ELF-1 (cell line): ENCODE measurements around the gene SYNGR3.
"Not testable (repeated sequence)": the region's sequence is repeated elsewhere in the genome, so short reads cannot be mapped to it uniquely, and the experiment has no call there.

Source experiments
- DNase-seq: peaks from one replicate; pipeline ENCODE4 v3.0.0-alpha.2; 2016; ENCODE audit warnings: low read depth, low spot score

Gene SYNGR3

DNA sequence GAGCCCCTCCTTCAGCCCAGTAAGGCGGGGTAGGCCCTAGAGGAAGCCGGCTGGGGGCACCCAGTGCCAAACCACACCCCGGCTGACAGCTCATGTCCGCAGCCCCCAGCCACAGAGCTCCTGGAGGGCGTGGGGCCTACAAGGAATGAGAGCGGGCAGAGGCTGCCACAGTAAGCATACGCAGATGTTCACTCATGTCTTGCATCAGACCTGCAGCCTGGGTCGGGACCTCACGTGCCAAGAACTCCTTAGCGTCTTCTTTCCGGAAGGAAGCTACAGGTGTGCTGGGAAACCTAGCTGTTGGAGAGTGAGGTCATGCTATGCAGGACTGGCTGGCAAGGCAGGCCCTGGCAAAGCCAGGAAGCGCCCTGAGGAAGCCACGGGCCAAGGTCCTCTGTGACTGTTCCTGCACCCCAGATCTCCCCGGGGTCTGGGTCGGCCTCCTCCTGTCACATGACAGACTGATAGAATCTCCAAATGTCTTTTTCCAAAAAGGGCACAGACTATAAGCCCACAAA, 18.3 kb downstream of the SYNGR3 start:
- DNase-seq, result no peak

DNA sequence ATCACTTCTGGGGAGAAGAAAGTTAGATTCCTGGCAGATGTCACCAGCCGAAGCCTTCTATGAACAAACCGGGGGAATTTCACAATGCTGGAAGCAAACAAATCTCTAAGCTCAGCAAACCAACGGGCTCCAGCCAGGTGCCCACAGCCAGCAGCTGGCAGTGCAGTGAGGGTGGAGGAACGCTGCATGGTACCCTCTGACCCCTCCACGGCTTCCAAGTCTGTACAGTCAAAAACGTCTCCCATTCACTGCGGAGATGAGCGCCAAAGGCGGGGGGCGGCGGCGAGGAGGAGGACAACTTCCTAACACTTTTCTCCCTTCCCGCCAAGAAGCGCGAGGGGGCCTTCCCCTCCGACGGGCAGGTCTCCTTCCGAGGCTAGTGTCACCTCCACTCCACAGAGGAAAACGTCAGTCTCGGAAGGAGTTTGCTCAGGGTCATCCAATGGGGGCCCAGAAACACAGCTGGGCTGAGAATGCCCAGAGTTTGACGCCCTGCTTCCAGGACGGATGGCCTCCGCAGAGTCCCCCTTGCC, 18.9 kb downstream of the SYNGR3 start:
- no peak for DNase-seq

DNA sequence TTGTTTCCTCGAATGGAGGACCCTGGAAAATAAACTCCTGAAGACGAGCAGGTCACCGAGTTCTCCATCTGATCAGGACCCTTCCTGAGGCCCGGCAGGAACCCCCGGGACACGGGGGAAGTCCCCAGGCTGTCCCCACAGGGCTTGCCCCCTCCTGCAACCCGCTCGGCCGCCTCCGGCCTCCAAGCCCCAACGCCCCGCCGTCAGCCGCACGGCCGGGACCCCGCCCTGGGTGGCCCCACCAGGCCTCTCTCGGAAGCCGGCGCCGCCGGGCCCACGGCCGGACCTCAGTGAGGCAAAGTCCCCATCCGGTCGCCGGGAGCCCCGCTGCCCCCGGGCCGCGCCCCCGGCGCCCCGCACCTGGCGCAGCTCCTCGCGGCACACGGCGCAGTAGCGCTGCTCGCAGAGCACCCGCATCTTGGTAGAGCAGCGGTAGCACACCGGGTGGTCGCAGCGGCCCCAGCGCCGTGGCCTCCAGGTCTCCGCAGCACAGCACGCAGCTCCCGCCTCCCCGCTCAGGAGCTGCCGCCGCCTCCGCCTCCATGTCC, 19.5 kb downstream of the SYNGR3 start:
- DNase-seq, result no peak

DNA sequence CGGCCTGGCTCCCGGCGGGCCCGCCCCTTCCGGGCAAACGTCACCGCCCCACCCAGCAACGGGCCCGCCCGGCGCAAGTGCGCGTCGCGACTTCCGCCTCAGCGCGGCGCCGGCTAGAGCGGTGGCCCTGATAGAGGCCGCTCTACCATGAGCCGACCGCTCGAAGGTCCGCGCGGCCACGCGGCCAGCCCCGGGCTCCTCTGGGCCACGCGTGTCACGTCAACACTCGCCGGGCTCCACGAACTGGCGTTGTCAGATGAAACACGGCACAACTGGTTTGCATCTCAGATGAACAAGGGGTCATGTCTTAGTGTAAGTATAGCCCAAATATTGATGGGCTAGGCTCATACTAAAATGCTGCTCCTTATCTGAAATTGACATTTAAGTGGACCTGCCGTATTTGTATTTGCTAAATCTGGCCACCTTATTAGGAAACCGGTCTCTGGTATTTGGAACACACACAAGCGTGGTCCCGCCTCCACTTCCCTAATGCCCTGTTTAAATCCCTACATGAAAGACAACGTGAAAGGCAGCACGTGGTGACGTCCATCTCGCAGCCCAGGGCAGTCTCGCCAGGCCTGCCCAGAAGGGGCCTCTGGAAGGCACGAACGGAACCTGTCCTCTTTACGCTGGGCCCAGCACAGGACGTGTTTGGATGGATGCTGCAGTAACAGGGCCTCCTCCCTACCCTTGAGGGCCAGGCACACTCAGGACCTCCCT, 20.2 kb downstream of the SYNGR3 start, which contains the start of gene ZNF598:
ZNF598 (minus strand) TSS at position 31 of the 720 bp plus-strand sequence.
- DNase-seq, result peak; percentile 81

DNA sequence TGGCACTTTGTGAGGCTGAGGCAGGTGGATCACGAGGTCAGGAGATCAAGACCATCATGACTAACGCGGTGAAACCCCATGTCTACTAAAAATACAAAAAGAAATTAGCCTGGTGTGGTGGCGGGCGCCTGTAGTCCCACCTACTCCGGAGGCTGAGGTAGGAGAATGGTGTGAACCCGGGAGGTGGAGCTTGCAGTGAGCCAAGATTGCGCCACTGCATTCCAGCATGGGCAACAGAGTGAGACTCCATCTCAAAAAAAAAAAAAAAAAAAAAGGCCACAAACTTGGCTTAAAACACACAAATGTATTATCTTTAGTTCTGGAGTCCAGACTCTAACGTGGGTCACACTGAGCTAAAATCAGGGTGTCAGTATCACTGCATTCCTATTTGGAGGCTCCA, 22.0 kb downstream of the SYNGR3 start:
- DNase-seq, result not testable (repeated sequence)

DNA sequence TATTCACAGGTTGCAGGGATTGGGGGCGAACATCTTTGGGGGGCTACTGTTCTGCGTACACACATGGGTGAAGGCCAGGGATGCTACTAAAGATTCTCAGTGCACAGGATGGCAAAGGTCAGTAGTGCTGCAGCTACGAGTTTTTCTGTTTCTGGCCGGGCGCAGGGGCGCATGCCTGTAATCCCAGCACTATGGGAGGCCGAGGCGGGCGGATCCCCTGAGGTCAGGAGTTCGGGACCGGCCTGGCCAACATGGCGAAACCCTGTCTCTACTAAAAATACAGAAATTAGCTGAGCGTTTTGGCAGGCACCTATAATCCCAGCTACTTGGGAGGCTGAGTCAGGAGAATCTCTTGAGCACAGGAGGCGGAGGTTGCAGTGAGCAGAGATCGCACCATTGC, 23.8 kb downstream of the SYNGR3 start:
- DNase-seq, result no peak

DNA sequence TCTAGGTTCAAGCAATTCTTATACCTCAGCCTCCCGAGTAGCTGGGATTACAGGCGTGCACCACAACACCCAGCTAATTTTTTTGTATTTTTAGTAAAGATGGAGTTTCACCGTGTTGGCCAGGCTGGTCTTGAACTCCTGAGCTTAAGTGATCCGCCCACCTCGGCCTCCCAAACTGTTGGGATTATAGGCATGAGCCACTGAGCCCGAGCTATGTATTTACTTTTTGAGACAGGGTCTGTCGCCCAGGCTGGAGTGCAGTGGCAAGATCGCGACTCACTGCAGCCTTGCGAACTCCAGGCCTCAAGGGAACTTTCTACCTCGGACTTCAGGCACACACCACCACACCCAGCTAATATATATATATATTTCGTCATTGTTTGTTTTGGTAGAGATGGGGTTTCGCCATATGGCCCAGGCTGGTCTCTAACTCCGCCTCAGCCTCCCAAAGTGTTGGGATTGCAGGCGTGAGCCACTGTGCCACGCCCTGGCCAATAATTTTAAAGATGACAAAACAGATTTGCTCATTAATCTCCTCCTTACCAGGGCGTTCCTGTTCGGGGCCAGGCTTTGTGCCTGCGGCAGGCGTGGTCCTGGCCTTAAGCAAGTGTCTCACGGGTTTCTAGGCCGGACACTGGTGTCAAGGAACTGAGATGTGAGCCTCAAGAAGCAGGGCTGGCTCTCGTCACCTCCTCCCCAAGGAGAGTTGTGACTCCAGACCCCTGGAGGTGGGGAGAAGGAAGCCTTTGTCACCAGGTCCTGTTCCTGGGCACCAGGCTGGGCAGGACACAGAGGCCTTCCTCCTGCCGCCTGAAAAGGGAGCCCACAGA, 25.6 kb downstream of the SYNGR3 start:
- no peak for DNase-seq

DNA sequence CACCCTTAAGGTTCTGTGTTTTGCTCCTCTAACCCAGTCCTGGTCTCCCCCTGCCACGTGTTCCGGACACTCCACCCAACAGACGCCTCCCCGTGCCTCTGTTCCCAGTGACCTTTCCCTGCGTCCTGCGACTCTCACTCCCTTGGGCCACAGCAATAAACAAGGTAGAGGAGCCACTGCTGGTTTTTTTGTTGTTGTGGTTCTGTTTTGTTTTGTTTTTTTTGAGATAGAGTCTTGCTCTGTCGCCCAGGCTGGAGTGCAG, 26.1 kb downstream of the SYNGR3 start:
- no peak for DNase-seq

DNA sequence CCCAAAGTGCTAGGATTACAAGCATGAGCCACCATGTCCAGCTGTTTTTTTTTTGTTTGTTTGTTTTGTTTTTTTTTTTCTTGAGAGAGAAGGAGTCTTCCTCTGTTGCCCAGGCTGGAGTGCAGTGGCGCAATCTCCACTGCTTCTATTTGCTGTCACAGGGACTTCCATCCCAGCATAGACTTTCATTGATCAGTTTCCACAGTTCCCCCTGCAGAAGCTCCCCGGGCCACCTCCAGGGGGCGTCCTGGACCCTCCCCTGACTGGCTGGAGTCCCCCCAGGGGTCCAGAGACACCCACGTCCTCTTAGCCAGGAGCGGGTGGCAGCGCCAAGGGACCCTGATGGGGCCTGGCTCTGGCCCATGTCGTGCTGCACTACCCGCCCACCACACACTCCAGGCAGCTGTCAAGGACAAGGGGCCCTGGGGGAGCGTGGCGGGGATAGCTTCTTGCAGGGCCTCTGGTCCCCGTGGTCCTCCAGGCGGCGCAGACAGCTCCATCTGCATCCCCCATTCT, 26.7 kb downstream of the SYNGR3 start:
- DNase-seq, result no peak

DNA sequence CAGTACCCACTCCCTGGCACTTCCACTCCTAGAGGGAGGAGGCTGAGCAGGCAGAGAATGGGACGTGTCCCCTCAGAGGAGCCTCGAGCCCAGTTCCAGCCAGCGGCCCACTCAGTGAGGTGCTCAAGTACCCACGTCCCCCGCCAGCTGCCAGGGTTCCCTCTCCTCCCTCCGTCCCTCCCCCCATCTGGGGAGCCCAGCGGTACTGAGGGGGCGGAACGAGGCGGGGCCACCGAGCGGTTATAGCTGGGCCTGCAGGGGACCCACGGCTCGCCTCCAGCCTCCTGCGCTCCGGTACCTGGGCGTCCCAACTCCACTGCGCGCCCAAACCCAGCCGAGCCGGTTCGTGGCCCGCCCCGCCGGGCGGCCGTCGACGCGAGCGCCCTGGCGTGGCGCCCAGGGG, 29.7 kb downstream of the SYNGR3 start, which contains the start of gene NPW:
NPW (plus strand) TSS at position 268 of the 403 bp plus-strand sequence.
- DNase-seq, result no peak

DNA sequence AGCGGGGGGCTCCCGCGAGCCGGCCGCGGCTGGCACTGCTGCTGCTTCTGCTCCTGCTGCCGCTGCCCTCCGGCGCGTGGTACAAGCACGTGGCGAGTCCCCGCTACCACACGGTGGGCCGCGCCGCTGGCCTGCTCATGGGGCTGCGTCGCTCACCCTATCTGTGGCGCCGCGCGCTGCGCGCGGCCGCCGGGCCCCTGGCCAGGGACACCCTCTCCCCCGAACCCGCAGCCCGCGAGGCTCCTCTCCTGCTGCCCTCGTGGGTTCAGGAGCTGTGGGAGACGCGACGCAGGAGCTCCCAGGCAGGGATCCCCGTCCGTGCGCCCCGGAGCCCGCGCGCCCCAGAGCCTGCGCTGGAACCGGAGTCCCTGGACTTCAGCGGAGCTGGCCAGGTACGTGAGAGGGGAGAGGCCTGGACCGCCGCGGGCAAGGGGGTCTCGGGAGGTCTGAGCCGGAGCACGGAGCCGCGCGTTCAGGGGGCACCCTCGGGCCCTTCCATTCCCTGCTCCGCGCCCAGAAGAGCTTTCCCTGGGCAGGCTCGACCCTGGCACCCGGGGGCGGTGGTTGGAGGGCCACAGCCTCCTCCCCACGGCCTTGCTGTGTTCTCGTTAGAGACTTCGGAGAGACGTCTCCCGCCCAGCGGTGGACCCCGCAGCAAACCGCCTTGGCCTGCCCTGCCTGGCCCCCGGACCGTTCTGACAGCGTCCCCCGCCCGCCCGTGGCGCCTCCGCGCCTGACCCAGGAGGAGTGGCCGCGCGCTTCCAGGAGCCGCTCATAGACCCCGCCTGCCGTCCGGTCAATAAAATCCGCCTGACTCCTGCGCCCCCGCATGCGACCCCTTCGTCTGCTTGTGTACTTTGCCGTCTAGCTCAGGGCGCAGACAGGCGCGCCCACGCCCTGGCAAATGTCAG, 30.4 kb downstream of the SYNGR3 start:
- no peak for DNase-seq

DNA sequence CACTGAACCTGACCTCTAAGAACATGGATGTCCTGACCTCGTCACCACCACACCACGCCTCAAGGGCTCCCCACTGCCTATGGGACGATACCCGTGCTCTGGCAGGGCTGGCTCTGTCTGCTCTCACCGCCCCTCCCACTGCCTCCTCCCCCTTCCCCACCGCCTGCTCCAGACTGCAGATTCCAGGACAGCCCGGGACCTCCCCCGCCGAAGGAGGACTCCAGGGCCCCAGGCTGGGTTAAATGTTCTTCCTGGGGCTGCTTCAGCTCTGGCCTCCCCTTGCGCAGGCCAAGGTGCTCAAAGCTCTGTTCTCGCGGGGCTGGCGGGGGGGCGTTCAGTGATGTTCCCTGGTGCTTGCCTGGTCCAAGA, 32.9 kb downstream of the SYNGR3 start:
- DNase-seq, result peak; percentile 91

DNA sequence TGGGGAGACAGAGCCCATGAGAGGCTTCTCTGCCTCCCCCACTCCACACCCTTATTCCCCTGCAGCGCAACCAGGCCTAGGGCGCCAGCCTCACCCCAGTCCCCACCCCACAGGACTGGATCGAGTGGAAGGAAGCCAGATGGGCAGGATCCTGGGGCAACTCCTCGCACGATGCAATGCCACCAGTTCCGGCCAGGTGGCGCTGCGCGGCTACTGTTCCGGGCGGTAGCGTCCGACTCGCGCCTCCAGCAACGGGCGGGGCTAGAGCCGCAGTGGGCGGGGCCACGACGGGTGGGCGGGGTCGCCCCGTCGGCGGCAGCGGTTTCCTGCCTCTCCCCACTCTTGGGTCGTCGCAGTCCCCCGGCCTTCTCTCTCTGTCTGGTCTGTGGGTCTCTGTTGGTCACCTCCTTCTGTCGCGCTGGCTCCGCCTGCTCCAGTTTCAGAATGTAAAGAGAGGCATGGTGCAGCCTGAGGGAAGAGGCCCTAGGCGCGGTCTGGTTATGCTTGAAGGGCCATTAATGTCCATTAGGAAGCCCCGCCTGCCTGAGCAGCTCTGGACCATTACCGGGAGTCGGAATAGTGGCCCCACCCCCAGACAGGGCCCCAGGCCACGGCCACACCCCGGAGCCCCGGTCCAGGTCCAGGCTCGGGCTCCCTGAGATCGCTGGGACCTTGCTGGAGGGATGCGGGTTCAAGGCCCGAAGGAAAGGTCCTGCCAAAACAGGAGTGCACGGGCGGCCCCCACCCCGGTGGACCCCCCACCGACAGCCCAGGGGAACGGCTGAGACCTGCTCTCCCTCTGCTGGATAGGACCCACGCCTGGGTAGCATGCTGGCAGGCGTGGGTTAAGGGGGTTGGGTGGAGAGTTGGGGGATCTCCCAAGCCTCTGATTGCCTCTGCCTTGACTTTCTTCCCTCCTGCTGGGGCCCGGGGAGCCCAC, 33.6 kb downstream of the SYNGR3 start:
- peak; percentile 96 for DNase-seq

DNA sequence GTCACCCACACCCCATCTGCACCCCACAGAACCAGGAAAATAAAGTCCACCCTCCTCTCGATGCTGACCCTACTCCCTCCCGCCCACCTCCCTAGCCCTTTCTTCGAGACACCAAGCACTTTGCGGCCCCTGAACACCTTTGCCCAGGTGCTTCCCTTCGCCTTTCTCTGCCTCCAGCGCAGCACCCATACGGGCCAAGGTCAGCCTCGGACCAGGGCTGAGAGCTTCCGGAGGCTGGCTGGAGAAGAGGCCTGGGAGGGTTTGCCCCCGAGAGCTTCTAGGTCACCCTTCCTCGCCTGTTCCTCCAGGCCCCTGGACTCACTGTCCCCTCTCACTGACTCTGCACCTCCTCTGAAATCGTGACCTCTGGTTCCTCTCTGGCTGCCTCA, 34.3 kb downstream of the SYNGR3 start:
- DNase-seq, result no peak

DNA sequence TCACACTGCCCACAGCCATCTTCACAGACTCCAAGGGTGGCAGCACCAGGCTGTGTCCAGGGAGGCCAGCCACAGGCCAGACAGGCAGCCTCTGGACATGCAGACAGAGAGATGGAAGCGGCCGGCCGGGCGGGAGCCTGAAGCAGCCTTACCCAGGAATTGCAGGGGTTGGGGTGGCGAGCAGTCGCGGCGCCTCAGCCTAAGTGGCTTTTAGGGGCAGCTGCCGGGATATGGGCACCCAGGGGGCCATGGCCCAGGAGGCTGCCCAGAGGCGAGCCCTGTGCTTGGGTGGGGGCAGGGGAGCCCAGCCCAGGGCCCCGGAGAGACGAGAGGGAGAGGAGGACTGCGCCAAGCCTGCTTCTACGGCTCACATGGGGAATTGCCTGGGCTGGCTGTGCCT, 35.5 kb downstream of the SYNGR3 start:
- no peak for DNase-seq

DNA sequence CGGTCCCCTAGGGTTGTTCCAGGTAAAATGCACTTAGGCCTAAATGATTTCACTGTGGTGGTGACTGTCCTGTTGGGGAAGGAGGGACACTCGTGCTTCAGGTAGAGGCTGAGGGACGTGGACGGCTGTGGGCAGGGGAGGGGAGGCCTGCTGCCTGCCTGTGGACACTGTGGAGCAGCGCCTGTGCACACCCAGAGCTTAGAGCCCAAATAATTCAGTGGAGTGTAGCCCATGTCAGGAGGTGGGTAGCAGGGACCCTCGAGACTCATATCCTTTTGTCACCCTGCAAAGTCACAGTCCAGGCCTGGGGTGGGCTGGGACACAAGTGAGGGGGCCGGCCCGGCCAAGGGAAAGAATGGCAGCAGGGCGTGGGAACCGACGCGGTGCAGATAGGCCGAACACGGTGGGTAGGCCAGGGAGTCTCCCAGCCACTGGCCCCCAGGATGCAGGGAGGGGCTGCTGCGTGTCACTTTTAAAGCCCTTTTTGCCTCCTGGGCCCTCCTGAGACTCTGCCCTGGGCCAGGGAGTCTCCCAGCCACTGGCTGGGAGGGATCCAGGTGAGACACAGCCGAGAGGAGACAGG, 36.2 kb downstream of the SYNGR3 start:
- DNase-seq, result no peak

DNA sequence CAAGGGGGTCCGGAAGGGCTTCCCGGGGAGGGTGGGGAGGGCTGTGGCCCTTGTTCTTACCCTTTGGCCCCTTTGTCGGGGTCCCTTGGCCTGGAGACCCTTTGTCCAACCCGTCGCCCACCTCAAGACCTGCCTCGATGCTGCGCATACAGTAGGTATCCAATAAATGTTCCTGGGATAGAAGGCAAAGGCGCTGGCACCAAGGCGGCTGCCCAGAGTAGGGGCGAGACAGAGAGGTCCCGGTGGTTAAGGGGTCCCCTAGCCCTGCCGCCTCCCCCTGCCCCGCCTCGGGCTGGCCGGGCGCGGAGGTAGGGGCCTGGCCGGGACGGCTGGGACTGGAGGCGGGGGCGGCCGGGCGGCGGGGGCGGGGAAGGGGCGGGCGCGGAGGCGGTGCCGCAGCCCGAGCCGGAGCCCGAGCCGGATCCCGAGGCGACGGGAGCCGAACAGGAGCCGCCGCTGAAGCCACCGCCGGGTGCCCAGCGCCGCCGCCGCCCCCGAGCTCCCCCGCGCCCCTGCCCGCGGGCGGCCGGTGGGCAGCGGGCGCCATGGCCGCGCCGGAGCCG, 36.8 kb downstream of the SYNGR3 start, which contains the start of gene NHERF2:
NHERF2 (plus strand) TSS at position 442 of the 563 bp plus-strand sequence; CDS start at position 546, 104 bp downstream.
- DNase-seq, result no peak

DNA sequence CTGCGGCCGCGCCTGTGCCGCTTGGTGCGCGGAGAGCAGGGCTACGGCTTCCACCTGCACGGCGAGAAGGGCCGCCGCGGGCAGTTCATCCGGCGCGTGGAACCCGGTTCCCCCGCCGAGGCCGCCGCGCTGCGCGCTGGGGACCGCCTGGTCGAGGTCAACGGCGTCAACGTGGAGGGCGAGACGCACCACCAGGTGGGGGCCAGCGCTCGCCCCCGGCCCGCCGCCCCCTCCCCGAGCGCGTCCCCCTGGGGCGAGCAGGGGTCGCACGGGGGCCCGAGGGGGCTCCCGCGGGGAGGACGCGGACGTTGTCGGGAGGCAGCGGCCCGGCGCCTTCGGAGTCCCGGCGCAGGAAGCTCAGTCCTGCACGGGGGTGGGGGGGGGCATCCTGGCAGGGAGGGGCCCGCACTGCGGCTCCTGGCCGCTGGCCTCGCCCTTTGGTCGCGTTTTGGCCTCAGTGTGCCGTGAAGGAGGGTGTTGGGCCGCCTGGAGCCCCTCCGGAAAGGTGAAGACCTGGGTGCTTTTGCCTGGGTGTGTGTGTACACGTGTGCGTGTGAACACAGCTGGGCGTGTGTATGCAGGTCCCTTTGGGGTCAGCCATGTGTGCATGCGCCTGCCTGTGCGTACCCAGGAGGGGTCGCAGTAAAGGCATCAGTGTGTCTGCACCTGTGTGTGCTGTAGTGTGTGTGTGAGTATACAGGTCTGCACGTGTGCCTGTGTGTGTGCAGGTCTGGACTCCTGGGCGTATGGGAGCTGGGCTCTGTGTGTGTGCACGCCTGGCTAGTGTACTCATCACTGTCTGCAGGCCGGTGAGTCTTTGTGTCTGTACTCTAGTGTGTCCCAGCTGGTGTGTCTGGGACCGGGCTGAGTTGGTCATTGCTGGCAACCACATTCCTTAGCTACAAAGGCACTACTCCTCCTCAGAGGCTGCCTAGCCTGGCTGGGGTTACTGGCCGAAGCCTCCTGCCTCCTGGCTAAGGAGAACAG, 37.5 kb downstream of the SYNGR3 start:
- peak; percentile 62 for DNase-seq
